NOMO-1 (cell line): ENCODE measurements around the gene RBCK1.
A peak's percentile ranks its signal among the peaks of the same experiment; 100 is the strongest.
"Not testable (repeated sequence)": the region's sequence is repeated elsewhere in the genome, so short reads cannot be mapped to it uniquely, and the experiment has no call there.

Experiments used
- DNase-seq, 2 experiments: peaks; one replicate each; lab custom pipeline; 2025; ENCODE audit not compliant: unreplicated experiment in 2 of 2; lab: John Stamatoyannopoulos, UW

RBCK1 gene

GRCh38 chr20:375265-375889 is 32.7 kb upstream of the RBCK1 start:
- DNase-seq, result no peak

GRCh38 chr20:376089-376488 is 32.0 kb upstream of the RBCK1 start:
- no peak for DNase-seq

- DNase-seq, result no peak
Measured at GRCh38 chr20:376750-377149, 31.3 kb upstream of the RBCK1 start.

GRCh38 chr20:377578-377977 is 30.5 kb upstream of the RBCK1 start:
- not testable (repeated sequence) for DNase-seq

DNA sequence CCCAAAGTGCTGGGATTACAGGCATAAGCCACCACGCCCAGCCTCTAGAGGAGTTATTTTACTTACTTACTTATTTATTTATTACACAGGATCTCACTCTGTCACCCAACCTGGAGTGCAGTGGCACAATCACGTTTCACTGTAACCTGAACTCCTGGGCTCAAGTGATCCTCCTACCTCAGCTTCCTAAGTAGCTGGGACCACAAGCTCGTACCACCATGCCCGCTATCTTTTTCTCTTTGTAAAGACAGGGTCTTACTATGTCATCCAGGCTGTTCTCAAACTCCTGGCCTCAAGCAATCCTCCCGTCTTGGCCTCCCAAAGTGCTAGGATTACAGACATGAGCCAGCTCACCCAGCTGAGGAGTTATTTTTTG is 29.1 kb upstream of the RBCK1 start:
- DNase-seq, result no peak

GRCh38 chr20:380763-381580 is 27.1 kb upstream of the RBCK1 start:
- DNase-seq, result no peak

GRCh38 chr20:381581-382290 is 26.4 kb upstream of the RBCK1 start:
- peak; percentile 68 to 77 for DNase-seq

- DNase-seq, result no peak
Measured at GRCh38 chr20:382291-383115, 25.6 kb upstream of the RBCK1 start.

DNA sequence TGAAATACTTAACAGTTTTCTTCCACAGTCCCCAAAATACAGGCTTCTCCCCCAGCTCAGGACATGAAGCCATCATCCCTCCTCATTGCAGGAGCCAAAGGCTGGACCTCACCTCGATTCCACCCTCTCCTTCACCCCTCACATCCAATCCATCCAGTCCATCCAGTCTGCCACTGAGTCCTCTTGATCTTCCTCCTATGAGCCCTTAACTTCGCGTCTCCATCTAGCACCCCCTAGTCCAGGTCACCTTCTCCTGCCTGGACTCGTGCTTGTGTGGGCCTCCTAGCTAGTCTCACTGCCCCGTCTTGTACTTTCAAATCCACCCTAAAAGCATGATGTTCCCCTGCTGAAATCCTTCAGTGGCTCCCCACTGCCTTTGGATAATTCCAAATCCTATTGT is 24.2 kb upstream of the RBCK1 start:
- no peak for DNase-seq

DNA sequence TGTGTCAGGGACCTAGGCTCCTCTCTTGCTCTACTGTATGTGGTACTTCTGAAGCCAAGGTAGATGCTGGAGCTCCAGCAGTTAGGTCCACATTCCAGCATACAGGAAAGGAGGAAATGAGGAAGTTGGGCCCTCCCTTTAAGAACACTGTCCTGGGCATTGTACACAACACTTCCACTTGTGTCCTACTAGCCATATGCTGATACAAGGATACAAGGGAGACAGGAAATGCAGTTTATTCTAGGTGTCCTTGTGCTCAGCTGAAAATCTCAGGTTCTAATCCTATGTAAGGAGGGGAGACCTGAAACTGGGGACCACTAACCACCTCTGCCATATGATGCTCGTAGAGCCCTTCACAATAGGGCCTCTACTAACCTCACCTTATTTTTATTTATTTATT is 23.4 kb upstream of the RBCK1 start:
- no peak for DNase-seq

DNA sequence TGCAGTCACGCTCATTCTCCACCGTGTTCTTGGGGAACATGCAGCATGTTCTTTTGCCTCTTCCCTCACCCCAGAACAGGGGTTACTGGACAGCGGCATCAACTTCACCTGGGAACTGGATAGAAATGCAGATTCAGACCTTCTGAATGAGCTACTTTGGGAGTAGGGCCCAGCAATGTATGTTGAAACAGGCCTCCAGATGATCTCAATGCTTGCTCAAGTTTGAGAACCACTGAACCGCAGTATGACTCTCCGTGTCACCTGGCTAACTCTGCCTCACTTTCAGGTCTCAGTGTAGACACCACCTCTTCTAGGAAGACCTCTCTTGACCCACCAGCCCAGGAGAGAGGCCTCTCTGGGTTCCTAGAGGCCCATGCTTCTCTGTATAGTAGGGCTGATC is 22.7 kb upstream of the RBCK1 start:
- DNase-seq, result no peak

DNA sequence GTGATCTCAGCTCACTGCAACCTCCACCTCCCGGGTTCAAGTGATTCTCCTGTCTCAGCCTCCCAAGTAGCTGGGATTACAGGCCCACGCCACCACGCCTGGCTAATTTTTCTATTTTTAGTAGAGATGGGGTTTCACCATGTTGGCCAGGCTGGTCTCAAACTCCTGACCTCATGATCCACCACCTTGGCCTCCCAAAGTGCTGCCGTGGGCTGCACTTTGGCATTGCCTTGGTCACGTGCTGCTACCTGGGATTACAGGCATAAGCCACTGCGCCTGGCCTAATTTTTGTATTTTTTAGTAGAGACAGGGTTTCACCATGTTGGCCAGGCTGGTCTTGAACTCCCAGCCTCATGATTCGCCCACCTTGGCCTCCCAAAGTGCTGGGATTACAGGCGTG is 21.5 kb upstream of the RBCK1 start:
- not testable (repeated sequence) for DNase-seq

DNA sequence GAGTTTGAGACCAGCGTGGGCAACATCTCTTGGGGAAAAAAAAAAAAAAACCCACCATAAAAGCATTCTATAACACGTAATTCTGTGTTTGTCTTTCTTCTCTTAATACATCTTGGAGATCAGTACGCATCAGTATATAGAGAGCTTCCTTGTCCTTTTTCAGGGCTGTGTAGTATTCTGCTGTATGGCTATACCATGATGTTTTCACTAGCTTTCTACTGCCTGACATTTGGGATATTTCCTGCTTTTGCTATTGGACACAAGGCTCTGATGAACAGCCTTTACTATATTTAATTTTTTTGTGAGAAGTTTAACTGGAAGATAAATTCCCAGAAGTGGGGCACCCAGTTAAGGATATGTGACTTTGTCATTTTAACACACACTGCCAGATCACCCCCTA is 20.6 kb upstream of the RBCK1 start:
- no peak for DNase-seq

DNA sequence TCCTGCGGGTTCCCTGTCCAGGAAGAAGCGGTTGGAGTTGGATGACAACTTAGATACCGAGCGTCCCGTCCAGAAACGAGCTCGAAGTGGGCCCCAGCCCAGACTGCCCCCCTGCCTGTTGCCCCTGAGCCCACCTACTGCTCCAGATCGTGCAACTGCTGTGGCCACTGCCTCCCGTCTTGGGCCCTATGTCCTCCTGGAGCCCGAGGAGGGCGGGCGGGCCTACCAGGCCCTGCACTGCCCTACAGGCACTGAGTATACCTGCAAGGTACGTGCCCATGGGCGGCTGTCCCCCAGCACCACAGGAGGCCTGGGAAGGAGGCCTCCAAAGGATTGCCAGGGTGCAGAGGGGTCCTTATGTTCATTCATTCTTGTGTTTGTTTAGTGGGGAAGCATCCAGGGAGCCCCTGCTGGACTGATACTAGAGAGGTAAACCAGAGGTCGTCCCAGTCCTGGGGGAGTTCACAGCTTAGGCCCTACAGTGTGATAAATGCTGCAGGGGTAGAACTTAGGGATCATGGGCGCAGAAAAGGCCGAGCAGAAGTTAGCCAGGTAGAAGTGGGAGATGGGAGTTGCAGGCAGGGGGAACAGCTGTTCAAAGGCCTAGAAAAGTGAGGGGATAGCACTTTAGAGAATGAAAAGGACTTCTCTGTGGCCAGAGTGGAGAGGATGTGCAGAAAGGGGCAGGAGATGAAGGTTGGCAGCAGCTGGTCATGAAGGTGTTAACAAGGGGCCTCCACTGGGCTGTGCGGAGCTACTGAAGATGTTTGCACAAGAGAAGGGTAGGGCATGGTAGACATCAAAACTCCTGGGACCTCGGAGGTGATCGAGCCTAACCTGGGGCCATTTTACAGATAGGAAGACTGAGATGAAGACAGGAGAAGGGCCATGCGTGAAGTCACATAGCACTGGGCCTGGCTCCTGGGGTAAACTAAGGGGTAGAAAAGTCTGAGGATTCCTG is 19.8 kb upstream of the RBCK1 start:
- no peak for DNase-seq

GRCh38 chr20:389220-389619 is 18.9 kb upstream of the RBCK1 start:
- DNase-seq, result no peak

DNA sequence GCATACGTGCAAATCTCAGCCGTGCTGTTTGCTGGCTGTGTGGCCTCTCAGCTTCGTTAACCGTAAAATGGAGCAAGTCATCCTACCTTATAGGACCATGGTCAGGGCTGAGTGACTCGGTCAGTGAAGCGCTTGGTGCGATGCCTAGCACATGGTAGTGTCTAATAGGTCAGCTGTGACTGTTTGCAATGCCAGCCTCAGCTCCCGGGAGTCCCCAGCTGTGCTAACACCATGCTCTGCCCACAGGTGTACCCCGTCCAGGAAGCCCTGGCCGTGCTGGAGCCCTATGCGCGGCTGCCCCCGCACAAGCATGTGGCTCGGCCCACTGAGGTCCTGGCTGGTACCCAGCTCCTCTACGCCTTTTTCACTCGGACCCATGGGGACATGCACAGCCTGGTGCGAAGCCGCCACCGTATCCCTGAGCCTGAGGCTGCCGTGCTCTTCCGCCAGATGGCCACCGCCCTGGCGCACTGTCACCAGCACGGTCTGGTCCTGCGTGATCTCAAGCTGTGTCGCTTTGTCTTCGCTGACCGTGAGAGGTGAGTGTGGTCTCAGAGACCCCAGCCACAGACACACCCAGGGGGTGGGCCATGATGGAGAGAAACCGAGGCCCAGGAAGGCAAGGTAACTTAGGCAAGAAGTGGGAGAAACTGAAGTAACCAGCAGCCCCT is 16.9 kb upstream of the RBCK1 start:
- DNase-seq, result no peak

DNA sequence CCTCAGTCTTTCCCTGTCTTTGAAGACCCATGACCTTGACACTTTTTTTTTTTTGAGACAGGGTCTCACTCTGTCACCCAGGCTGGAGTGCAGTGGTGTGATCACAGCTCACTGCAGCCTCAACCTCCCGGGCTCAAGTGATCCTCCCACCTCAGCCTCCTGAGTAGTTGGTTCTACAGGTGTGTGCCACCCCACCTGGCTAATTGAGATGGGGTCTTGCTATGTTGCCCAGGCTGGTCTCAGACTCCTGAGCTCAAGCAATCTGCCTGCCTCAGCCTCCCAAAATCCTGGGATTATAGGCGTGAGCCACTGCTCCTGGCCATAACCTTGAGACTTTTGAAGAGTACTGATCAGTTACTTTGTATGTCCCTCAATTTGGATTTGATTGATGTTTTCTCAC is 14.8 kb upstream of the RBCK1 start:
- not testable (repeated sequence) for DNase-seq

DNA sequence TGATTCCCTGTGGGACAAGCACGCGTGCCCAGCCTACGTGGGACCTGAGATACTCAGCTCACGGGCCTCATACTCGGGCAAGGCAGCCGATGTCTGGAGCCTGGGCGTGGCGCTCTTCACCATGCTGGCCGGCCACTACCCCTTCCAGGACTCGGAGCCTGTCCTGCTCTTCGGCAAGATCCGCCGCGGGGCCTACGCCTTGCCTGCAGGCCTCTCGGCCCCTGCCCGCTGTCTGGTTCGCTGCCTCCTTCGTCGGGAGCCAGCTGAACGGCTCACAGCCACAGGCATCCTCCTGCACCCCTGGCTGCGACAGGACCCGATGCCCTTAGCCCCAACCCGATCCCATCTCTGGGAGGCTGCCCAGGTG is 11.9 kb upstream of the RBCK1 start:
- DNase-seq, result no peak

DNA sequence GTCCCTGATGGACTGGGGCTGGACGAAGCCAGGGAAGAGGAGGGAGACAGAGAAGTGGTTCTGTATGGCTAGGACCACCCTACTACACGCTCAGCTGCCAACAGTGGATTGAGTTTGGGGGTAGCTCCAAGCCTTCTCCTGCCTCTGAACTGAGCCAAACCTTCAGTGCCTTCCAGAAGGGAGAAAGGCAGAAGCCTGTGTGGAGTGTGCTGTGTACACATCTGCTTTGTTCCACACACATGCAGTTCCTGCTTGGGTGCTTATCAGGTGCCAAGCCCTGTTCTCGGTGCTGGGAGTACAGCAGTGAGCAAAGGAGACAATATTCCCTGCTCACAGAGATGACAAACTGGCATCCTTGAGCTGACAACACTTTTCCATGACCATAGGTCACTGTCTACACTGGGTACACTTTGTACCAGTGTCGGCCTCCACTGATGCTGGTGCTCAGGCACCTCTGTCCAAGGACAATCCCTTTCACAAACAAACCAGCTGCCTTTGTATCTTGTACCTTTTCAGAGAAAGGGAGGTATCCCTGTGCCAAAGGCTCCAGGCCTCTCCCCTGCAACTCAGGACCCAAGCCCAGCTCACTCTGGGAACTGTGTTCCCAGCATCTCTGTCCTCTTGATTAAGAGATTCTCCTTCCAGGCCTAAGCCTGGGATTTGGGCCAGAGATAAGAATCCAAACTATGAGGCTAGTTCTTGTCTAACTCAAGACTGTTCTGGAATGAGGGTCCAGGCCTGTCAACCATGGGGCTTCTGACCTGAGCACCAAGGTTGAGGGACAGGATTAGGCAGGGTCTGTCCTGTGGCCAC is 11.3 kb upstream of the RBCK1 start:
- DNase-seq, result no peak
